Left lung (tissue), 10 donors: ENCODE results near the gene MRPS18A. TPM values are rescaled to one million over a fixed set of nuclear protein-coding genes. Genes with fewer than 3 reads are reported as not detected.
A peak's percentile ranks its signal among the peaks of the same experiment; 100 is the strongest.

Experiments
- ATAC-seq: fragments of 200-7000 bp; cut with Tn5 transposase; one replicate; pipeline ENCODE4 v1.9.1; 2020; ENCODE audit warnings: moderate library complexity
- DNase-seq, 4 donors: peaks; one replicate each; pipeline ENCODE4 v3.0.0-alpha.2; 2013 to 2020
- H3K27ac ChIP-seq, 2 donors: fragments of 200-600 bp; sonication (generic) in 1 of 2; one replicate each; pipeline versions ENCODE4 v1.5.0 to v1.8.0; 2020 to 2021
- H3K27me3 ChIP-seq, 2 donors: fragments of 200-600 bp; sonication (generic) in 1 of 2; one replicate each; pipeline versions ENCODE4 v1.5.0 to v1.8.0; 2020 to 2021
- H3K36me3 ChIP-seq, 2 donors: fragments of 200-600 bp; sonication (generic) in 1 of 2; one replicate each; pipeline versions ENCODE4 v1.5.0 to v1.8.0; 2020 to 2021
- H3K4me1 ChIP-seq, 2 donors: fragments of 200-600 bp; one replicate each; pipeline ENCODE4 v1.8.0; 2021
- H3K4me3 ChIP-seq, 2 donors: fragments of 200-600 bp; sonication (generic) in 1 of 2; one replicate each; pipeline versions ENCODE4 v1.5.0 to v1.8.0; 2020 to 2021; ENCODE audit warnings: mild to moderate bottlenecking in 1 of 2
- H3K9me3 ChIP-seq, 2 donors: fragments of 200-600 bp; sonication (generic) in 1 of 2; one replicate each; pipeline versions ENCODE4 v1.5.0 to v1.8.0; 2020 to 2021
- intact Hi-C, 2 donors: fragments of 100-400 bp; cut with DNase I; formaldehyde crosslinking; loops; one replicate each; pipeline versions ENCODE4 v1.11.2 to v1.14.2; 2022
- polyA plus RNA-seq, 6 donors: library from polyadenylated mRNA; unstranded; fragments of 120-200 nt; gene quantifications; one replicate each; pipeline ENCODE4 v1.2.1, GENCODE V29; 2013; ENCODE audit not compliant: insufficient read length in 6 of 6
- total RNA-seq, 2 donors: library from RNA; stranded (reverse); fragmentation: NEBNext Ultra II Directional; extraction: Animal tissue kit (Norgen Biotek cat#: 25700); gene quantifications; one replicate each; pipeline ENCODE4 v1.2.1, GENCODE V29; 2021
- TF ChIP-seq, protein P1 (sequence below), 2 donors: fragments of 200-600 bp; sonication (generic) in 1 of 2; IDR thresholded peaks; one replicate each; pipeline versions ENCODE4 v1.5.0 to v1.8.0; 2021; ENCODE audit warnings: antibody characterized with exemption in 2 of 2
- donor health status: DM: no; HTN: yes; CAD: no.
- donor health status: DM: no; HTN: no; CAD: no.

MRPS18A gene
- total and polyA plus RNA-seq, 8 donors = 27.0 to 45.0 (median 38.0) TPM

DNA sequence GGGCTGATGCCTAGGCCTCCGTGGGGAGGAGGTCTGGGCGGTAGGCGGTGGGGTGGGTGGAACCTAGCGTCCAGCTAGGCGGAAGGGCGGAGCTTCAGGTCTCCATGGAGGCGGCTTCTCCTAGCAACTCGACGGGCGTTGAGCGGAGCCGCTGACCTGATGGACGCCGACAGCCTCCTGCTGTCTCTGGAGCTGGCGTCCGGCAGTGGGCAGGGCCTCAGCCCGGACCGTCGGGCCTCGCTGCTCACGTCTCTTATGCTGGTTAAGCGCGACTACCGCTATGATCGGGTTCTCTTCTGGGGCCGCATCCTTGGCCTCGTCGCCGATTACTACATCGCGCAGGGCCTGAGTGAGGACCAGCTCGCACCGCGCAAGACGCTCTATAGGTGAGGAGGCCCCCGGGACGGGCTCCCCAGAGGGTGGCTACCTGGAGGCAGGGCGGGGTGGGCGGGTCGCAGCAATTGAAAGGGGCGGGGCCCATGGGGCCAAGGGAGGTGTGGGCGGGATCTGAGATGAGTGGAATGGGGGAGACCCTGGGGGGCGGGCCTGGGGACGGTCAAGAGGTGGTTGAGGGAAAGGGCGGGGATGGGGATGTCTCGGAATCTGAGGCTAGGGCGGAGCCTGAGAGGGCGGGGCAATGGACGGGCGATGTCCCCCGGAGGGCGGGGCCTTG is 42.5 kb downstream of the MRPS18A start, which contains the start of gene RSPH9:
Gene RSPH9 (plus strand): TSS at position 97 of the 673 bp plus-strand sequence. CDS start 63 bp downstream, at position 160.
- Histone ChIP-seq H3K27me3 (no peaks in the 10 kb centered on the region), H3K4me3 (peak within 1 kb of the TSS; percentile 27 to 58), H3K4me1 (peaks cover 3 to 9% of the 10 kb centered on the region in 2 donors), H3K27ac (peak within 1 kb of the TSS in 1 of 2 donors; percentile 78), H3K9me3 (no peaks in the 10 kb centered on the region), H3K36me3 (peaks cover 0 to 28% of the 10 kb centered on the region in 2 donors)
- TF ChIP-seq, protein P1, sequence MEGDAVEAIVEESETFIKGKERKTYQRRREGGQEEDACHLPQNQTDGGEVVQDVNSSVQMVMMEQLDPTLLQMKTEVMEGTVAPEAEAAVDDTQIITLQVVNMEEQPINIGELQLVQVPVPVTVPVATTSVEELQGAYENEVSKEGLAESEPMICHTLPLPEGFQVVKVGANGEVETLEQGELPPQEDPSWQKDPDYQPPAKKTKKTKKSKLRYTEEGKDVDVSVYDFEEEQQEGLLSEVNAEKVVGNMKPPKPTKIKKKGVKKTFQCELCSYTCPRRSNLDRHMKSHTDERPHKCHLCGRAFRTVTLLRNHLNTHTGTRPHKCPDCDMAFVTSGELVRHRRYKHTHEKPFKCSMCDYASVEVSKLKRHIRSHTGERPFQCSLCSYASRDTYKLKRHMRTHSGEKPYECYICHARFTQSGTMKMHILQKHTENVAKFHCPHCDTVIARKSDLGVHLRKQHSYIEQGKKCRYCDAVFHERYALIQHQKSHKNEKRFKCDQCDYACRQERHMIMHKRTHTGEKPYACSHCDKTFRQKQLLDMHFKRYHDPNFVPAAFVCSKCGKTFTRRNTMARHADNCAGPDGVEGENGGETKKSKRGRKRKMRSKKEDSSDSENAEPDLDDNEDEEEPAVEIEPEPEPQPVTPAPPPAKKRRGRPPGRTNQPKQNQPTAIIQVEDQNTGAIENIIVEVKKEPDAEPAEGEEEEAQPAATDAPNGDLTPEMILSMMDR (IDR thresholded peaks at IDR 0.05) = no peak
- ATAC-seq = peak; percentile 90
- peak in 3 of 4 donors; percentile 79 to 95 (median 81) for DNase-seq
- intact Hi-C loops = no loop called here

DNA sequence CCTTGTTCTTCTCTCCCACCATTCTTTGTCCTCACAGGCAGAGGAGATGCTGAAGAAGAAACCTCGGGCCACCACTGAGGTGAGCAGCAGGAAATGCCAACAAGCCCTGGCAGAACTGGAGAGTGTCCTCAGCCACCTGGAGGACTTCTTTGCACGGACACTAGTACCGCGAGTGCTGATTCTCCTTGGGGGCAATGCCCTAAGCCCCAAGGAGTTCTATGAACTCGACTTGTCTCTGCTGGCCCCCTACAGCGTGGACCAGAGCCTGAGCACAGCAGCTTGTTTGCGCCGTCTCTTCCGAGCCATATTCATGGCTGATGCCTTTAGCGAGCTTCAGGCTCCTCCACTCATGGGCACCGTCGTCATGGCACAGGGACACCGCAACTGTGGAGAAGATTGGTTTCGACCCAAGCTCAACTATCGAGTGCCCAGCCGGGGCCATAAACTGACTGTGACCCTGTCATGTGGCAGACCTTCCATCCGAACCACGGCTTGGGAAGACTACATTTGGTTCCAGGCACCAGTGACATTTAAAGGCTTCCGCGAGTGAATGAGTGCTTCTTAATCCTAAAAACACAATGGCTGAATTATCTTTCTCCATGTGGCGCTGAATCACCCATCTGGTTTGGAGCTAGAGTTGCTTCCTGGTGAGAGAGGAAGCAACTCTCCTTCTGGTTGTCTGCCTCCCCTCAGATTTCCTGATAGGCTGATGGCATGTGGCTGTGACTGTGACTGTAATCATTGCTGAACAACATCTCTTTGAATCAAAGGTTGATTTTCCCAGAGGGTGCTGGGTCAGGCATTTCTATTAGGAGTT is 47.4 kb downstream of the MRPS18A start:
- DNase-seq = no peak
- Histone ChIP-seq H3K9me3 (no peaks in the 10 kb centered on the region), H3K27ac (no peak overlapping the region), H3K27me3 (no peaks in the 10 kb centered on the region), H3K4me1 (peaks cover 9 to 43% of the 10 kb centered on the region in 2 donors), H3K36me3 (peaks cover 0 to 58% of the 10 kb centered on the region in 2 donors), H3K4me3 (no peak overlapping the region)
- no peak for ATAC-seq
- intact Hi-C loops = no loop called here
- TF ChIP-seq, protein P1 (IDR thresholded peaks at IDR 0.05) = no peak

DNA sequence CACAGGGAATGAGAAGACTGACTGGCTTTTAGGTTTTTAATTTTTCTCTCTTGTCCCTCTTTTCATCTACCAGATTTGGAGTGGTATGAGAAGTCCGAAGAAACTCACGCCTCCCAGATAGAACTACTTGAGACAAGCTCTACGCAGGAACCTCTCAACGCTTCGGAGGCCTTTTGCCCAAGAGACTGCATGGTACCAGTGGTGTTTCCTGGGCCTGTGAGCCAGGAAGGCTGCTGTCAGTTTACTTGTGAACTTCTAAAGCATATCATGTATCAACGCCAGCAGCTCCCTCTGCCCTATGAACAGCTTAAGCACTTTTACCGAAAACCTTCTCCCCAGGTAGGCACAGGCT is 51.3 kb downstream of the MRPS18A start:
- intact Hi-C loops = no loop called here
- DNase-seq = no peak
- no peaks in the 10 kb centered on the region for H3K9me3 ChIP-seq
- peak overlapping the region; percentile 29 to 79 for H3K27ac ChIP-seq
- peaks cover 9 to 50% of the 10 kb centered on the region in 2 donors for H3K4me1 ChIP-seq
- ATAC-seq = peak; percentile 50
- H3K4me3 ChIP-seq = peak overlapping the region; percentile 64 to 80
- peaks cover 0 to 43% of the 10 kb centered on the region in 2 donors for H3K36me3 ChIP-seq
- H3K27me3 ChIP-seq = no peaks in the 10 kb centered on the region
- TF ChIP-seq, protein P1 (IDR thresholded peaks at IDR 0.05) = no peak

DNA sequence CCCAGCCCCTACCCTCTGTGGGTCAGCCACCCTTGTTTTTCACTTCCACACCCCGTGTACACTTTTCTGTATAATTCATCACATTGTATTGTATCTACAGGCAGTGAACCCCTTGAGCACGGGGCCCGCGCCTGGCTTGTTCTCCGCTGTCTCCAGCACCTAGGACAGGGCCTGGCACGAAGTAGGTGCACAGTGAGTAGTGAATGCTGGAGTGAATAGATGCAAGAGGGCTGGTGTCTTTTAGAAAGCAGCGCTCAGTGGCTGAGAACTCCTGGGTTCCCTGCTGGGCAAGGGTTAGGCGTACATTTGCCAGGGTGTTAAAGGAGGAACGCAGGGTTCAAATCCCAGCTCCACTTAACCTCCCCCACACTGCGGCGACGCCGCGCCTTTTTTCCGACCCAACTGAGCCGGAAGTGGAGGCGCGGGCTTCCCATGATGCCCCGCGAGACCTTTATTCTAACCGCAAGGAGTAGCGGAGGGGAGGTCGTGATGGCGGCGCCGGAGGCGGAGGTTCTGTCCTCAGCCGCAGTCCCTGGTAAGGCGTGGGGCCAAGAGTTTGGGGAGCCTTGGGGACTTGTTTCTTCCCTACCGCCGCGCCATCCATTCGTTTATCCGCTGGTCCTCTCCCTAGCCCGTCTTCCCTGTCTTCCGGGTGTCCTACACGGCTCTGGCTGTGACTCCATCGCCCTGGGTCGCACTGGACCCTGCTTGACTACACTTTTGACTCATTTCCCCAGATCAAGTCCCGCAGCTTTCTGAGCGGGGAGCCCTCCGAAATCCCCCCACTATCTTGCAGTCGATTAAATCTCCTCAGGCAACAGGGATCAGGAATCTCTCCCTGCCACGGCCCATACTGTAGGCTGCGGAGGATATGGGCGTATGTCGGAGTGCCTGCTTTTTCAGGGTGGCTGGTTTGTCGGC is 51.9 kb downstream of the MRPS18A start, which contains the start of gene MAD2L1BP:
Gene MAD2L1BP (plus strand): TSS at position 454 of the 921 bp plus-strand sequence. CDS start 36 bp downstream, at position 490.
- Histone ChIP-seq H3K4me1 (peaks cover 9 to 55% of the 10 kb centered on the region in 2 donors), H3K9me3 (no peaks in the 10 kb centered on the region), H3K36me3 (peaks cover 0 to 36% of the 10 kb centered on the region in 2 donors), H3K27me3 (no peaks in the 10 kb centered on the region), H3K4me3 (peak within 1 kb of the TSS; percentile 64 to 80), H3K27ac (peak within 1 kb of the TSS; percentile 65 to 79)
- ATAC-seq = peak; percentile 94
- TF ChIP-seq, protein P1 (IDR thresholded peaks at IDR 0.05) = no peak
- intact Hi-C loops = no loop called here
- DNase-seq = peak; percentile 76 to 96 (median 87)
